ENCODE measurements around the gene KCNIP1. TPM values are rescaled to one million over a fixed set of nuclear protein-coding genes. Genes with fewer than 3 reads are reported as not detected.

The KCNIP1 gene
- polyA plus RNA-seq, 1 of the 3 experiments (the other 2 are of a cell fraction): 1.3 TPM

DNA sequence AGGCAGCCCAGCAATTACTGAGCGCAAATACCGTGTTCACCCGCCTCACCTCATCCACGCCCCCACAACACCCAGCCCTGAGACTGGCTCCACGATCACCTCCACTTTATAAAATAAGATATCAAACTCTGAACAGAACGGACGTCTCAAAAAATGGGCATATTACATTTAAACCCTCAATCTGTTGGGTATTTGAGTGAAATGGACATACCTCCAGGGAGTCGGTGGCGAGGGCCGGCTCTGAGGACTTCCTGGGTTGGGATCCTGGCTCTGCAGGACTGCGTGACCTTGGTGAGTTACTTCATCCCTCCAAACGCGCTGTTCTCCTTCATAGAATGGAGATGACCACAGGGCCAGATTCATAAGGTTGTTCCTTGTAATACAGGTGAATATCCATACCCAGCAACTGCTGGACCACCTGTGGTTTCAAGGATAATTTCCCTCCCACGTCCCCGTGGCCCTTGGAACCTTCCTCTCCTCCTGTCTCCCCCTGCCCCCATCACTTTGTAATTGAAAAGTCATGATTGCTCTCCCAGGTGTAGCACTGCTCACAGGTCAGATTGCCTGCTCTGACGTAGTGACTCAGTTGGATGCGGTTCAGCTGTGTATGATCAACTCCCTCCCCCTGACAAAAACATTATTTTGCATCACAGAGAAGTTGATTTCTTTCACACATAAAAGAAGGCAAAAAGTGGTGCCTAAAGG, 135.6 kb downstream of the KCNIP1 start:
- H3K36me3 ChIP-seq (replicated peaks in 1 of 2; ENCODE audit: control insufficient read depth in 1 of 2, insufficient read depth in 2 of 2, low read length in 1 of 2): no peaks in the 10 kb centered on the region
- H3F3A ChIP-seq (replicated peaks; ENCODE audit: insufficient read depth): peaks cover 3% of the 10 kb centered on the region
- 74% methylated on average over 17 of the region's 17 CpGs for WGBS (ENCODE audit: low lambda C conversion rate)
- H3K27me3 ChIP-seq (ENCODE audit: insufficient read depth): no peaks in the 10 kb centered on the region; the same call in 1 of the 2 replicates
- H3K4me1 ChIP-seq (ENCODE audit: control insufficient read depth in 1 of 2, insufficient read depth in 2 of 2, low read depth in 1 of 2, low read length in 1 of 2): peaks cover under 1 to 2% of the 10 kb centered on the region in 2 experiments; a peak in 2 of 4 replicates
- no peaks in the 10 kb centered on the region for H3K79me2 ChIP-seq (ENCODE audit: insufficient read depth)
- H3K9me2 ChIP-seq: no peaks in the 10 kb centered on the region
- H3K9me3 ChIP-seq: no peaks in the 10 kb centered on the region
- DNase-seq: no peak
- CTCF ChIA-PET: interaction anchor here (0.6 to 4.6 kb wide), 54 partner anchors 7 to 1045 kb away, joined by 3 to 98 read pairs (median 4); no protein-coding TSS in a partner anchor
- H4K20me1 ChIP-seq (ENCODE audit: insufficient read depth): no peaks in the 10 kb centered on the region
- H3K27ac ChIP-seq (ENCODE audit: low read depth in 2 of 2, low read length in 1 of 2): no peak overlapping the region
- POLR2A ChIA-PET: no interaction called here
- TF ChIP-seq, protein P1, sequence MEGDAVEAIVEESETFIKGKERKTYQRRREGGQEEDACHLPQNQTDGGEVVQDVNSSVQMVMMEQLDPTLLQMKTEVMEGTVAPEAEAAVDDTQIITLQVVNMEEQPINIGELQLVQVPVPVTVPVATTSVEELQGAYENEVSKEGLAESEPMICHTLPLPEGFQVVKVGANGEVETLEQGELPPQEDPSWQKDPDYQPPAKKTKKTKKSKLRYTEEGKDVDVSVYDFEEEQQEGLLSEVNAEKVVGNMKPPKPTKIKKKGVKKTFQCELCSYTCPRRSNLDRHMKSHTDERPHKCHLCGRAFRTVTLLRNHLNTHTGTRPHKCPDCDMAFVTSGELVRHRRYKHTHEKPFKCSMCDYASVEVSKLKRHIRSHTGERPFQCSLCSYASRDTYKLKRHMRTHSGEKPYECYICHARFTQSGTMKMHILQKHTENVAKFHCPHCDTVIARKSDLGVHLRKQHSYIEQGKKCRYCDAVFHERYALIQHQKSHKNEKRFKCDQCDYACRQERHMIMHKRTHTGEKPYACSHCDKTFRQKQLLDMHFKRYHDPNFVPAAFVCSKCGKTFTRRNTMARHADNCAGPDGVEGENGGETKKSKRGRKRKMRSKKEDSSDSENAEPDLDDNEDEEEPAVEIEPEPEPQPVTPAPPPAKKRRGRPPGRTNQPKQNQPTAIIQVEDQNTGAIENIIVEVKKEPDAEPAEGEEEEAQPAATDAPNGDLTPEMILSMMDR (IDR thresholded peaks at IDR 0.05): no peak
- TF ChIP-seq, protein P2, sequence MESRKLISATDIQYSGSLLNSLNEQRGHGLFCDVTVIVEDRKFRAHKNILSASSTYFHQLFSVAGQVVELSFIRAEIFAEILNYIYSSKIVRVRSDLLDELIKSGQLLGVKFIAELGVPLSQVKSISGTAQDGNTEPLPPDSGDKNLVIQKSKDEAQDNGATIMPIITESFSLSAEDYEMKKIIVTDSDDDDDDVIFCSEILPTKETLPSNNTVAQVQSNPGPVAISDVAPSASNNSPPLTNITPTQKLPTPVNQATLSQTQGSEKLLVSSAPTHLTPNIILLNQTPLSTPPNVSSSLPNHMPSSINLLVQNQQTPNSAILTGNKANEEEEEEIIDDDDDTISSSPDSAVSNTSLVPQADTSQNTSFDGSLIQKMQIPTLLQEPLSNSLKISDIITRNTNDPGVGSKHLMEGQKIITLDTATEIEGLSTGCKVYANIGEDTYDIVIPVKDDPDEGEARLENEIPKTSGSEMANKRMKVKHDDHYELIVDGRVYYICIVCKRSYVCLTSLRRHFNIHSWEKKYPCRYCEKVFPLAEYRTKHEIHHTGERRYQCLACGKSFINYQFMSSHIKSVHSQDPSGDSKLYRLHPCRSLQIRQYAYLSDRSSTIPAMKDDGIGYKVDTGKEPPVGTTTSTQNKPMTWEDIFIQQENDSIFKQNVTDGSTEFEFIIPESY (IDR thresholded peaks at IDR 0.05; ENCODE audit: borderline replicate concordance, low read depth): no peak
- no peak for TF ChIP-seq EP300 (IDR thresholded peaks at IDR 0.05; ENCODE audit: borderline replicate concordance in 1 of 2, low read depth in 1 of 2, low read length in 1 of 2)
- TF ChIP-seq JUND (IDR thresholded peaks at IDR 0.05): no peak
- TF ChIP-seq, protein P3, sequence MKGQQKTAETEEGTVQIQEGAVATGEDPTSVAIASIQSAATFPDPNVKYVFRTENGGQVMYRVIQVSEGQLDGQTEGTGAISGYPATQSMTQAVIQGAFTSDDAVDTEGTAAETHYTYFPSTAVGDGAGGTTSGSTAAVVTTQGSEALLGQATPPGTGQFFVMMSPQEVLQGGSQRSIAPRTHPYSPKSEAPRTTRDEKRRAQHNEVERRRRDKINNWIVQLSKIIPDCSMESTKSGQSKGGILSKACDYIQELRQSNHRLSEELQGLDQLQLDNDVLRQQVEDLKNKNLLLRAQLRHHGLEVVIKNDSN (IDR thresholded peaks at IDR 0.05; ENCODE audit: borderline replicate concordance, low read depth): no peak
- TF ChIP-seq RCOR1 (IDR thresholded peaks at IDR 0.05; ENCODE audit: low read length): no peak
- no peak overlapping the region for H3K4me2 ChIP-seq
- no peak overlapping the region for H3K4me3 ChIP-seq (ENCODE audit: low read depth in 2 of 2, low read length in 1 of 2)
- no peak overlapping the region for H2AFZ ChIP-seq (ENCODE audit: low read depth)
- H3K9ac ChIP-seq: no peak overlapping the region

DNA sequence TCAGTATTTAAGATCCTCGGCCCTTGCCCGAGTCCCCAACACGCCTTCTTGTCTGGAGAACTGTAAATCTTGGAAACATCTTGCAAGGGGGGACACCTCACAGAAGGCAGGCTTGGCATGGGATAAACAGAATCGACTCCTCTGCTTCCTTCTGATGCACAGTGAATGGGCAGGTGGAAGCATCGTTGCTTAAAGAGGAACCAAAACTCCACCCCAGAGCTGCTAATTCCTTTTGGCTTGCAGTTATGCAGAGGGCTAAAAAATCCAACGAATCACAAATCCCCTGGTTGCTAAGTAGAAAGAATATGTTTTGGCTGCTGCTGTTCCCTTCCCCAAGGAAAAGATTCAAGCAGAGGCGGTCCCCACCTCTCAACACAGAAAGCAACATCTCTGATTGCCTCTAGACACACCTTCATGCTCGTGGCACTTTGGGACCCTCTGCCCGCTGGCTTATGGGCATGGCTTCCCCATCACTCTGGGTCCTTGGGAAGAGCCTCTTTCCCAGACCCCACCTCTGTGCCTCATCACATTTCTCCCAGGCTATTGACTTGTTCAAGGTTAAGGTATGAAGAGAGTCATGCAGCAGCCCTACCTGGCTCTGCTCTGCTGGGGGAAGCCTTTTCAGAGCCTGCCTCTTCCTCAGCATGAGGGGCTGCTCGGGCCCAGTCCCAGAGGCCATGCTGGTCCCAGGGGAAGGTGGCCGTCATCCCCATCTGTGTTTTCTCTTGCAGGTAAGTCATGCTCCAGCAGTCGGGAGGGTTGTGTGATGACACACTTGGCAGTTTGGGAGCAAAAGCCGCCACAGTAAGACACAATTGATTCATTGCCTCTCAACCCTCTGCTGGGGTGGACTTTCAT, 137.1 kb downstream of the KCNIP1 start:
- no peak for DNase-seq
- Histone ChIP-seq H4K20me1 (ENCODE audit: insufficient read depth) (no peaks in the 10 kb centered on the region), H3K4me1 (ENCODE audit: control insufficient read depth in 1 of 2, insufficient read depth in 2 of 2, low read depth in 1 of 2, low read length in 1 of 2) (no peaks in the 10 kb centered on the region; a peak in 1 of 4 replicates), H2AFZ (ENCODE audit: low read depth) (no peak overlapping the region), H3K36me3 (replicated peaks in 1 of 2; ENCODE audit: control insufficient read depth in 1 of 2, insufficient read depth in 2 of 2, low read length in 1 of 2) (no peaks in the 10 kb centered on the region), H3K9me2 (no peaks in the 10 kb centered on the region), H3K9ac (no peak overlapping the region), H3K9me3 (no peaks in the 10 kb centered on the region), H3K27ac (ENCODE audit: low read depth in 2 of 2, low read length in 1 of 2) (no peak overlapping the region), H3K4me3 (ENCODE audit: low read depth in 2 of 2, low read length in 1 of 2) (no peak overlapping the region), H3F3A (replicated peaks; ENCODE audit: insufficient read depth) (no peaks in the 10 kb centered on the region), H3K27me3 (ENCODE audit: insufficient read depth) (no peaks in the 10 kb centered on the region; the same call in 1 of the 2 replicates), H3K79me2 (ENCODE audit: insufficient read depth) (no peaks in the 10 kb centered on the region), H3K4me2 (no peak overlapping the region)
- WGBS (ENCODE audit: low lambda C conversion rate): 51% methylated on average over 11 of the region's 13 CpGs
- ChIA-PET CTCF (interaction anchor here (0.7 to 4.6 kb wide), 4 partner anchors 9 to 152 kb away, joined by 3 to 98 read pairs (median 6); no protein-coding TSS in a partner anchor), POLR2A (no interaction called here)
- no peak for TF ChIP-seq TCF12 (IDR thresholded peaks at IDR 0.05)
- TF ChIP-seq SMC3 (IDR thresholded peaks at IDR 0.05; ENCODE audit: low read depth, low read length): no peak
- TF ChIP-seq YY1 (IDR thresholded peaks at IDR 0.05; ENCODE audit: low read depth): no peak
- TF ChIP-seq ELF1 (IDR thresholded peaks at IDR 0.05): no peak
- TF ChIP-seq RCOR1 (IDR thresholded peaks at IDR 0.05; ENCODE audit: low read length): no peak
- no peak for TF ChIP-seq FOXM1 (IDR thresholded peaks at IDR 0.05; ENCODE audit: low read depth)
- no peak for TF ChIP-seq MXI1 (IDR thresholded peaks at IDR 0.05; ENCODE audit: low read depth, low read length)
- TF ChIP-seq, protein P4, sequence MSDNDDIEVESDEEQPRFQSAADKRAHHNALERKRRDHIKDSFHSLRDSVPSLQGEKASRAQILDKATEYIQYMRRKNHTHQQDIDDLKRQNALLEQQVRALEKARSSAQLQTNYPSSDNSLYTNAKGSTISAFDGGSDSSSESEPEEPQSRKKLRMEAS (IDR thresholded peaks at IDR 0.05; ENCODE audit: low read depth): no peak
- TF ChIP-seq, protein P5, sequence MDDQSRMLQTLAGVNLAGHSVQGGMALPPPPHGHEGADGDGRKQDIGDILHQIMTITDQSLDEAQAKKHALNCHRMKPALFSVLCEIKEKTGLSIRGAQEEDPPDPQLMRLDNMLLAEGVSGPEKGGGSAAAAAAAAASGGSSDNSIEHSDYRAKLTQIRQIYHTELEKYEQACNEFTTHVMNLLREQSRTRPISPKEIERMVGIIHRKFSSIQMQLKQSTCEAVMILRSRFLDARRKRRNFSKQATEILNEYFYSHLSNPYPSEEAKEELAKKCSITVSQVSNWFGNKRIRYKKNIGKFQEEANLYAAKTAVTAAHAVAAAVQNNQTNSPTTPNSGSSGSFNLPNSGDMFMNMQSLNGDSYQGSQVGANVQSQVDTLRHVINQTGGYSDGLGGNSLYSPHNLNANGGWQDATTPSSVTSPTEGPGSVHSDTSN (IDR thresholded peaks at IDR 0.05): no peak
- TF ChIP-seq NRF1 (IDR thresholded peaks at IDR 0.05; ENCODE audit: low read depth, low read length): no peak
- TF ChIP-seq, protein P3 (IDR thresholded peaks at IDR 0.05; ENCODE audit: borderline replicate concordance, low read depth): no peak
- TF ChIP-seq, protein P1 (IDR thresholded peaks at IDR 0.05): no peak

Data from SK-N-SH (cell line).